Retinal pigment epithelial cell (primary cell): ENCODE results near the gene SLC12A4.
"Not testable (repeated sequence)": the region's sequence is repeated elsewhere in the genome, so short reads cannot be mapped to it uniquely, and the experiment has no call there.

Source experiments
- DNase-seq: peaks from one replicate; pipeline ENCODE4 v3.0.0-alpha.2; 2010; ENCODE audit warnings: low read depth
- H3K4me3 ChIP-seq: 2 replicates; pipeline ENCODE4 v1.5.1; 2011; ENCODE audit warnings: mild to moderate bottlenecking, low read length, control low read depth, moderate library complexity
- TF ChIP-seq, protein P1 (sequence below): conservative IDR thresholded peaks from 2 replicates; pipeline ENCODE4 v1.5.1; 2011; ENCODE audit warnings: low read depth, low read length, control low read depth, inconsistent platforms

SLC12A4 gene

DNA sequence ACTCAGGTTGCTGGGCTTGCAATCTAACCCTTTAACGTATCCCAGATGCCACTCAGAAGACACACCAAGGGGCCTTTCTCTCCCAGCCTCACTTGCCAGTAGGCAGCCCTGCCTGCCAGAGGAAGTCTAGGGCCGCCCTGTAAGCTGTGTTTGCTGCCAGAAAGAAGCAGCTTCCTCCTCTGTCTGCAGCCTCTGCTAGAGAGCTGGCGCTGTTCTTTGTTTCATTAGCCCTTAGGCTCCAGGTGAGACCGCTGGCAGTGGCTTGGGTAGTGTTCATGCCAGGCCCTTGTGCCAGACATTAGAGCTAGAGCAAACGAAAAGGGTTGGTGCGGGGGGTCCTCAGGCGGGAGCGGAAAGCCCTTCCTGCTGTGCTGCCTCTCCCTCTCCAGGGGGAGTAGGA, 45.7 kb downstream of the SLC12A4 start:
- DNase-seq: no peak
- TF ChIP-seq, protein P1, sequence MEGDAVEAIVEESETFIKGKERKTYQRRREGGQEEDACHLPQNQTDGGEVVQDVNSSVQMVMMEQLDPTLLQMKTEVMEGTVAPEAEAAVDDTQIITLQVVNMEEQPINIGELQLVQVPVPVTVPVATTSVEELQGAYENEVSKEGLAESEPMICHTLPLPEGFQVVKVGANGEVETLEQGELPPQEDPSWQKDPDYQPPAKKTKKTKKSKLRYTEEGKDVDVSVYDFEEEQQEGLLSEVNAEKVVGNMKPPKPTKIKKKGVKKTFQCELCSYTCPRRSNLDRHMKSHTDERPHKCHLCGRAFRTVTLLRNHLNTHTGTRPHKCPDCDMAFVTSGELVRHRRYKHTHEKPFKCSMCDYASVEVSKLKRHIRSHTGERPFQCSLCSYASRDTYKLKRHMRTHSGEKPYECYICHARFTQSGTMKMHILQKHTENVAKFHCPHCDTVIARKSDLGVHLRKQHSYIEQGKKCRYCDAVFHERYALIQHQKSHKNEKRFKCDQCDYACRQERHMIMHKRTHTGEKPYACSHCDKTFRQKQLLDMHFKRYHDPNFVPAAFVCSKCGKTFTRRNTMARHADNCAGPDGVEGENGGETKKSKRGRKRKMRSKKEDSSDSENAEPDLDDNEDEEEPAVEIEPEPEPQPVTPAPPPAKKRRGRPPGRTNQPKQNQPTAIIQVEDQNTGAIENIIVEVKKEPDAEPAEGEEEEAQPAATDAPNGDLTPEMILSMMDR: no peak
- no peak overlapping the region for H3K4me3 ChIP-seq

DNA sequence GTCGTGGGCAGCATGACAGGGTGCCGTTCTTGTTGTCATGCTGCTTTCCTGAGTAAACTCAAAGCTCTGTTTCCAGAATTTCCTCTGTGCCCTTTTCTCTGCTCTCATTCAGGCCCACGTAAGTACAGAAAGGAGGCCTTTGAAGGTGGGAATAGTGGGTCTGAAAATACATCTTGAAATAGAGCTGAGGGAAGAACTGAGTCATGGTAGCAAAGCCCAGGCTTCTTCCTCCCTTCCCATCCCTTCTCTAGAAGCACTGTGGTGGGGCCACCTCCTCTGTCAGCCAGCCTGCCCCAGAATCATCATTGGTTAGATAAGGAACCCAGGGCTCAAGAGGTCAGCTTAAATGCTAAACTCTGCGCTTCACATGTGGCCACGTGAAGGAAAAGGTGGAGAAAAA, 46.2 kb downstream of the SLC12A4 start:
- TF ChIP-seq, protein P1: no peak
- DNase-seq: no peak
- H3K4me3 ChIP-seq: no peak overlapping the region

DNA sequence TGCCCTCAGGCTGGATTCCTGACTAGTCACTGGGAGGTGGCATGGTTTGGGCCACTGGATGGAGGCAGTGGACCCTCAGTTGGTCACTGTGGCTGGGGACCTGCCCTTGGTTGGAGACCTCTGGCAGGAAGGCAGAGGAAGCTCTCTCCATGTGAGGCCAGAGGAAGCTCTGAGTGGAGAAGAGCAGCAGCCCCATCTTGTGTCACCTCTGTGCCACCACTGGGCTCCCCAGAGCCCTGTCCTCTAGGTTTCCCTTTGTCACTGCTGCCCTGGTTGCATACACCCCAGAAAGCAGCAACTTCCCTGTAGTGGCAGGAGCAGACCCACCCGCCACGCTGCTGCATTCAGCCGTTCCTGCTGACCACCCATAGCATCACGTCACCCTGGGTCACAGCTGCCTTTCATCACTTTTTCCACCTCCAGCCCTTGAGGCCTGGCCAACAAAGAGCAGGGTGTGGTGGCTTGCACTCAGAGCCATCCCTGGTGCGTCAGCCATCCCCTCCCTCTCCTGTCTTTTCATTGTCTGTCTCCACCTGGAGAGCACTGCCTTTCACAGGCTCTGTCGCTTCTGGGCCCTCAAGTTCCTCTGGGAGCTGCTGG, 48.7 kb downstream of the SLC12A4 start:
- DNase-seq: no peak
- no peak overlapping the region for H3K4me3 ChIP-seq
- TF ChIP-seq, protein P1: no peak

DNA sequence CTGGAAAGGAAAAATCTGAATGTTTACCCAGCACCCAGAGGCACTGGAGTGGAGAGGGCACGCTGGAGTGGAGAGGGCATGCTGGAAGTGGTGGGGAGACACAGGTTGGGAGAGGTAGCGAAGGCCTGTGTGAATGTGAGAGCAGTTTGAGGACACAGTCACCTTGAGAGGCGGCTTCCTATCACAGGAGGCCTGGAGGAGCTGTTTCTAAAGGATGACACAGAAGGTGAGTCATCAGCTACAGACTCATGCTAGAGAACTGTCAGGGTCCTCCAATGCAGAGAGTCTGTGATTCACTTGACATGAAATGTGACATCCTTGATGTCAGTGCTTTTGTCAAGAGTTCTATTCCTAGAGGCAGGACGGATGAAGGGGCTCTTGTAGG, 50.6 kb downstream of the SLC12A4 start:
- DNase-seq: no peak
- no peak overlapping the region for H3K4me3 ChIP-seq
- TF ChIP-seq, protein P1: no peak

DNA sequence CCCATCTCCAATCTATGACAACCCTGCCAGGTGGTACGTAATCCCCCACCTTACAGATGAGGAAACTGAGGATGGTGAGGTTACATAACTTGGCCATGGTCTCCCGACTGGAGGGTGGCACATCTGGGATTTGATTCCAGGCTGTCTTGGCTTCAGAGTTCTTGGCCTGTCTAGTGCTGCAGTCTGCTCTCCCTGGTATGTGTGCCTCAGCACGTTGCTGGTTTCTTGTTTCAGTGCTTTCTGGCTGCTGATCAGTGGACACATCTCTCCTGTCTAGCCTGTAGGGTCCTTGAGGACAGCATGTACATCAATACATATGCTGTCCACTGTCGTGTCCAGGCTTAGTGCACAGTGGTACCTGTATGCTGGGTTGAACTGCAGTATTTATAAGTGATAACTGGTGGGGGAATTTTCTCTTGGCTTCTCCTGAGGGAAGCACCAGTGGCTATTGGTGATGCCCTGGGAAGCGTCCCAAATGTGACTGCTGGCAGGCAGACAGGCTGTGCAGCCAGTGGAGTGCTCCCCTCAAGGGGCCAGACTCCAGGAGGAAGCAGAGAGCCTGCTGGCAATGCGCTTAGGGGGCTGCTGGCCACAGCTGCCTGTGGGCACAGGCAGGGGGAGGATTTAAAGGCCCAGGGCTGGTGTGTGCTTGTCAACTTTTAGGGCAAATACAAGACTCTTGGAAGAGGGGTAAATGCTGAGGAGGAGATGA, 51.1 kb downstream of the SLC12A4 start:
- DNase-seq: no peak
- H3K4me3 ChIP-seq: no peak overlapping the region
- TF ChIP-seq, protein P1: no peak

DNA sequence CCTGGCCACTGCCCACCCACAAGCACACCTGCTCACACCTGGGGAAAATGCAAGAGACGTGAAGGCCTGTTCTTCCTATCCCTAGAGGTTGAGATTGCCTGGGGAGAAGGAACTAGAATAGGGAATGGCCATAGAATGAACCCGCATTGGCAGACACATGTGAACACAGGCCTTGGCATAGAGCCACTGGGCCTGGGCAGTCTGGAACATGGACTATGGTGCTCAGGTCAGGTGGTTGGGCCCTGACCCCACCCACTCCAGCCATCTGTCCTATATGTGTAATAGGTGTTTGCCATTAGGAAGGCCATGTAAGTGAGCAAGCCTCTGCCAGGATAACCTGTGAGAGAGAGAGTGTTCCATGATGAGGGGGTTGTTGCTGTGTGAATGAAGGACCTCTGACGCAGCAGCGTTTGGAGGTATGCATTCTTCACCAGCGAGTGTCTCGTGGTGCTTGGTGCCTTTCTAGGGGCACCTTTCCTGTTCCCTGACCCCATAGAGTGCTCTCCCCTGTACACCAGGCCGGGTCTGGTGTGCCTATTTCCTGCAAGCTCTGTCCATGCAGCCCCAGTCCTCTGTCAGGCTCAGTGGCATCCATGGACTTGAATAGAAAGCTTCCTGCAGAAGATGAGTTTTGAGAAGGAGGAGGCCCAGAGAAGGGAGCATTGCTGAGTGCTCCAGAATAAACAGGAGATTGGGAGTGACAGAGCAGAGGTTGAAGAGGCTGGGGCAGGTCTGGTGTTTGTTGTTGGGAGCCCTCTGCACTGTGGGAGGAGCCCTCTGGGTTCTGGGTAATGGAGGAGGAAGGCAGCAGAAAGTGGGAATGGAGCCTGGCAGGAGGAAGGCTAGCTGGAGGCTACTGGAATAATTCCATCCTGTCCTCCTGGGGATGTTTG, 52.4 kb downstream of the SLC12A4 start:
- no peak for DNase-seq
- no peak overlapping the region for H3K4me3 ChIP-seq
- TF ChIP-seq, protein P1: no peak

DNA sequence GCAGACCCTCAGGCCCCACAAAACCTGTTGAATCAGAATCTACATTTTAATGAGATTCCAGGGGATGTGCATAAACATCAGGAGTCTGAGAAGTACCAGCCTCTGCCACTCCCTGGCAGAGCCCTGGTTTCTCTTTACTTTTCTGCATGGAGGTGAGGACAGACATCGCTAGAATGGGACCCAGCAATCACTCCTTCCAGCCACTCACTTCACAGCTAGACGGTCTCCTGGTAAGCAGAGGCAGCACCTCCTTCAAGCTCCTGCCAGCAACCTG, 53.0 kb downstream of the SLC12A4 start:
- DNase-seq: not testable (repeated sequence)

More for the DNA sequence above, 53.0 kb downstream of the SLC12A4 start:
- H3K4me3 ChIP-seq: not testable (repeated sequence)
